HCT116 (cell line): Measurements from ENCODE around the gene BBS9. TPM values are rescaled to one million over a fixed set of nuclear protein-coding genes. Genes with fewer than 3 reads are reported as not detected.

Experiments
- ATAC-seq: fragments of 200-7000 bp; cut with Tn5 transposase; 2 replicates; pipeline ENCODE4 v1.9.1; 2020; ENCODE audit warnings: mild to moderate bottlenecking, moderate library complexity
- BruUV-seq: library from RNA; stranded (reverse); fragments of 400-500 nt; replicated peaks from 2 replicates; lab custom pipeline; 2021; lab: Mats Ljungman, UMichigan
- CTCF ChIA-PET: fragments of 300-600 bp; sonication (Branson Sonifier 250); formaldehyde crosslinking; loops from one replicate; lab custom pipeline; 2021; ENCODE audit warnings: antibody characterized with exemption; lab: Charles Lee
- POLR2A ChIA-PET: fragments of 300-600, 350-600 bp; sonication (Branson Sonifier 250); formaldehyde crosslinking; loops from one replicate; lab custom pipeline; 2021; ENCODE audit warnings: antibody characterized with exemption; lab: Charles Lee
- RAD21 ChIA-PET, 2 experiments: fragments of 300-600 bp; sonication (Branson Sonifier 250); formaldehyde crosslinking; loops; one replicate each; lab custom pipeline; 2023; ENCODE audit warnings: low total read pairs in 2 of 2; ENCODE audit not compliant: uncharacterized antibody in 2 of 2, unreplicated experiment in 2 of 2, low non-redundant PET in 1 of 2; lab: Charles Lee
- DNase-seq: peaks from one replicate; pipeline ENCODE4 v3.0.0-alpha.2; 2010; ENCODE audit warnings: low read depth, low spot score
- H2AFZ ChIP-seq: fragments of 200-600 bp; shearing (Covaris generic), sonication (generic); 2 replicates; pipeline ENCODE4 v1.6.1; 2017; ENCODE audit warnings: low read depth, mixed run types, mixed read lengths, antibody characterized with exemption, low read length; ENCODE audit not compliant: poor library complexity, severe bottlenecking
- H3K27ac ChIP-seq: 2 replicates; pipeline ENCODE4 v1.5.1; 2012; ENCODE audit warnings: low read depth, low read length
- H3K27me3 ChIP-seq: fragments of 200-600 bp; sonication (generic); 2 replicates; pipeline ENCODE4 v1.6.1; 2016; ENCODE audit warnings: mixed run types, low read length, mixed read lengths; ENCODE audit not compliant: insufficient read depth
- H3K36me3 ChIP-seq, 2 experiments: fragments of 200-500 bp in 1 of 2; fragments of 200-600 bp in 1 of 2; sonication (Bioruptor generic) in 1 of 2; sonication (generic) in 1 of 2; 2 replicates each; pipeline versions ENCODE4 v1.5.1 to v1.6.1; 2014 to 2016; ENCODE audit warnings: low read length in 2 of 2, inconsistent platforms in 1 of 2, mixed read lengths in 1 of 2, mixed run types in 1 of 2; ENCODE audit not compliant: insufficient read depth in 2 of 2, control insufficient read depth in 1 of 2
- H3K4me1 ChIP-seq, 2 experiments: fragments of 200-600 bp in 1 of 2; sonication (generic) in 1 of 2; 2 replicates each; pipeline versions ENCODE4 v1.5.1 to v1.6.1; 2012 to 2017; ENCODE audit warnings: low read length in 2 of 2, inconsistent platforms in 1 of 2, mild to moderate bottlenecking in 1 of 2, mixed read lengths in 1 of 2, mixed run types in 1 of 2, moderate library complexity in 1 of 2; ENCODE audit not compliant: insufficient read depth in 2 of 2, control insufficient read depth in 1 of 2
- H3K4me2 ChIP-seq: fragments of 200-600 bp; sonication (generic); 2 replicates; pipeline ENCODE4 v1.6.1; 2017; ENCODE audit warnings: mixed run types, low read length, mixed read lengths
- H3K4me3 ChIP-seq, 2 experiments: fragments of 200-600 bp in 1 of 2; sonication (generic) in 1 of 2; replicated peaks in 1 of 2; 2 replicates each; pipeline ENCODE4 v1.5.1; 2011 to 2016; ENCODE audit warnings: low read length in 2 of 2, control low read depth in 1 of 2, low read depth in 1 of 2, mild to moderate bottlenecking in 1 of 2, mixed read lengths in 1 of 2, mixed run types in 1 of 2
- H3K79me2 ChIP-seq: fragments of 200-600 bp; sonication (generic); 2 replicates; pipeline ENCODE4 v1.6.1; 2017; ENCODE audit warnings: mild to moderate bottlenecking, mixed run types, low read length, moderate library complexity, mixed read lengths; ENCODE audit not compliant: insufficient read depth
- H3K9ac ChIP-seq: fragments of 200-600 bp; sonication (generic); 2 replicates; pipeline ENCODE4 v1.6.1; 2016; ENCODE audit warnings: low read length, mixed read lengths
- H3K9me2 ChIP-seq: fragments of 200-600 bp; sonication (generic), shearing (Covaris generic); 2 replicates; pipeline ENCODE4 v1.6.1; 2017; ENCODE audit warnings: mixed run types, mild to moderate bottlenecking, moderate library complexity; ENCODE audit not compliant: insufficient read depth
- H3K9me3 ChIP-seq, 2 experiments: fragments of 200-500 bp in 1 of 2; fragments of 200-600 bp in 1 of 2; sonication (Bioruptor generic) in 1 of 2; sonication (generic) in 1 of 2; 2 replicates each; pipeline ENCODE4 v1.6.1; 2014 to 2017; ENCODE audit warnings: low read length in 2 of 2, mixed read lengths in 2 of 2, inconsistent platforms in 1 of 2, low read depth in 1 of 2, mild to moderate bottlenecking in 1 of 2, mixed run types in 1 of 2, moderate library complexity in 1 of 2; ENCODE audit not compliant: control insufficient read depth in 1 of 2, insufficient read depth in 1 of 2
- H4K20me1 ChIP-seq: fragments of 200-600 bp; sonication (generic), shearing (Covaris generic); 2 replicates; pipeline ENCODE4 v1.6.1; 2017; ENCODE audit warnings: mixed run types, mild to moderate bottlenecking, moderate library complexity; ENCODE audit not compliant: insufficient read depth
- CBX3 ChIP-seq: IDR thresholded peaks from 2 replicates; pipeline ENCODE4 v1.6.1; 2012; ENCODE audit warnings: low read depth
- CEBPB ChIP-seq: IDR thresholded peaks from 2 replicates; pipeline ENCODE4 v1.6.1; 2012; ENCODE audit warnings: low read depth
- EGR1 ChIP-seq: IDR thresholded peaks from 2 replicates; pipeline ENCODE4 v1.6.1; 2012; ENCODE audit warnings: low read depth
- ELF1 ChIP-seq: IDR thresholded peaks from 2 replicates; pipeline ENCODE4 v1.6.1; 2012; ENCODE audit warnings: low read depth, borderline replicate concordance
- EZH2 ChIP-seq: fragments of 200-600 bp; sonication (generic); IDR thresholded peaks from 2 replicates; pipeline ENCODE4 v1.6.1; 2017; ENCODE audit warnings: antibody characterized with exemption, mixed run types
- EZH2phosphoT487 ChIP-seq: fragments of 200-600 bp; IDR thresholded peaks from 2 replicates; pipeline ENCODE4 v1.6.1; 2018; ENCODE audit warnings: antibody characterized with exemption, borderline replicate concordance
- FOSL1 ChIP-seq: IDR thresholded peaks from 2 replicates; pipeline ENCODE4 v1.6.1; 2012; ENCODE audit warnings: low read depth
- JUND ChIP-seq: IDR thresholded peaks from 2 replicates; pipeline ENCODE4 v1.6.1; 2012
- POLR2AphosphoS5 ChIP-seq: IDR thresholded peaks from 2 replicates; pipeline ENCODE4 v1.6.1; 2011; ENCODE audit warnings: mild to moderate bottlenecking, low read depth, low read length, moderate library complexity
- RAD21 ChIP-seq: IDR thresholded peaks from 2 replicates; pipeline ENCODE4 v1.6.1; 2012; ENCODE audit warnings: low read depth, mild to moderate bottlenecking
- SP1 ChIP-seq: IDR thresholded peaks from 2 replicates; pipeline ENCODE4 v1.6.1; 2012; ENCODE audit warnings: low read depth
- SRF ChIP-seq: IDR thresholded peaks from 2 replicates; pipeline ENCODE4 v1.6.1; 2012; ENCODE audit warnings: low read depth
- YY1 ChIP-seq: IDR thresholded peaks from 2 replicates; pipeline ENCODE4 v1.6.1; 2011; ENCODE audit warnings: low read length, low read depth, moderate library complexity, mild to moderate bottlenecking; ENCODE audit not compliant: insufficient replicate concordance; ENCODE audit errors: extremely low read depth
- ZFX ChIP-seq: fragments of 450-650 bp; IDR thresholded peaks from 2 replicates; pipeline ENCODE4 v1.6.1; 2017
- intact Hi-C: fragments of 100-400 bp; cut with micrococcal nuclease; formaldehyde crosslinking; loops from 2 replicates; pipeline ENCODE4 v1.10.0; 2022
- total RNA-seq: library from RNA; stranded (reverse); gene quantifications from one replicate; pipeline ENCODE4 v1.2.1, GENCODE V29; 2021; ENCODE audit not compliant: unreplicated experiment
- TF ChIP-seq, protein P1 (sequence below): IDR thresholded peaks from 2 replicates; pipeline ENCODE4 v1.6.1; 2012
- TF ChIP-seq, protein P2 (sequence below), 3 experiments: fragments of 200-600 bp in 1 of 3; sonication (generic) in 1 of 3; IDR thresholded peaks in 2 of 3; conservative IDR thresholded peaks in 1 of 3; 2 replicates each; pipeline ENCODE4 v1.5.1; 2012 to 2017; ENCODE audit warnings: low read depth in 2 of 3, low read length in 2 of 3, antibody characterized with exemption in 1 of 3, borderline replicate concordance in 1 of 3, control low read depth in 1 of 3, mild to moderate bottlenecking in 1 of 3, mixed read lengths in 1 of 3, mixed run types in 1 of 3, moderate library complexity in 1 of 3; ENCODE audit not compliant: insufficient read depth in 1 of 3
- TF ChIP-seq, protein P3 (sequence below): IDR thresholded peaks from 2 replicates; pipeline ENCODE4 v1.6.1; 2012

BBS9 gene
- total RNA-seq, 1 experiment from 2014 or later, result 7.1 TPM

DNA sequence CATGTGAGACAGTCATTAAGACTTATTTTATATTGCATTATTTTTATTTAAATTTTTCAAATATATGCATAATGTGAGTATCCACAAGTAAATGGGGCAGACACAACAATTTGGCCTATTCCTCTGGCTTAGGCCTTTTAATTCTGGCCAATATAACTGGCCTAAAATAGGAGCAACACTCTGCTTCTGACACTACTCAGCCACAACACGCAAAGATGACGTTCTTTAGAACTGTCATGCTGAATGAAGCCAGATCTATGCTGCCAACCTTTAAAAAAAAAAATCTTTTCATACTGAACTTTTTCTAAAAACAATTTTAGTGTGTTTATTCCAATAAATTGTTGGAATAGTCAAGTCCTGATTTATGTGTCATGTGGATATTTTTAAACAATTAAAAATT, 421.0 kb downstream of the BBS9 start:
- Histone ChIP-seq H3K79me2 (no peaks in the 10 kb centered on the region), H3K27me3 (no peaks in the 10 kb centered on the region), H3K4me1 (no peaks in the 10 kb centered on the region), H4K20me1 (no peaks in the 10 kb centered on the region), H3K36me3 (no peaks in the 10 kb centered on the region), H3K4me2 (no peak overlapping the region), H3K9ac (no peak overlapping the region), H3K9me2 (no peaks in the 10 kb centered on the region), H2AFZ (no peak overlapping the region), H3K4me3 (no peak overlapping the region), H3K9me3 (no peaks in the 10 kb centered on the region), H3K27ac (no peak overlapping the region)
- RAD21 ChIA-PET, result no interaction called here
- intact Hi-C loops, result no loop called here
- POLR2A ChIA-PET, result no interaction called here
- ATAC-seq (no peak), DNase-seq (no peak)
- CTCF ChIA-PET, result no interaction called here
- no TSS peak for BruUV-seq
- TF ChIP-seq CEBPB, result no peak
- TF ChIP-seq RAD21, result no peak
- TF ChIP-seq SRF, result no peak
- no peak for TF ChIP-seq EZH2
- TF ChIP-seq EGR1, result no peak
- no peak for TF ChIP-seq ZFX
- no peak for TF ChIP-seq YY1
- TF ChIP-seq FOSL1, result no peak
- no peak for TF ChIP-seq EZH2phosphoT487
- no peak for TF ChIP-seq ELF1
- no peak for TF ChIP-seq SP1
- TF ChIP-seq, protein P1, sequence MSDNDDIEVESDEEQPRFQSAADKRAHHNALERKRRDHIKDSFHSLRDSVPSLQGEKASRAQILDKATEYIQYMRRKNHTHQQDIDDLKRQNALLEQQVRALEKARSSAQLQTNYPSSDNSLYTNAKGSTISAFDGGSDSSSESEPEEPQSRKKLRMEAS, result no peak
- TF ChIP-seq, protein P2, sequence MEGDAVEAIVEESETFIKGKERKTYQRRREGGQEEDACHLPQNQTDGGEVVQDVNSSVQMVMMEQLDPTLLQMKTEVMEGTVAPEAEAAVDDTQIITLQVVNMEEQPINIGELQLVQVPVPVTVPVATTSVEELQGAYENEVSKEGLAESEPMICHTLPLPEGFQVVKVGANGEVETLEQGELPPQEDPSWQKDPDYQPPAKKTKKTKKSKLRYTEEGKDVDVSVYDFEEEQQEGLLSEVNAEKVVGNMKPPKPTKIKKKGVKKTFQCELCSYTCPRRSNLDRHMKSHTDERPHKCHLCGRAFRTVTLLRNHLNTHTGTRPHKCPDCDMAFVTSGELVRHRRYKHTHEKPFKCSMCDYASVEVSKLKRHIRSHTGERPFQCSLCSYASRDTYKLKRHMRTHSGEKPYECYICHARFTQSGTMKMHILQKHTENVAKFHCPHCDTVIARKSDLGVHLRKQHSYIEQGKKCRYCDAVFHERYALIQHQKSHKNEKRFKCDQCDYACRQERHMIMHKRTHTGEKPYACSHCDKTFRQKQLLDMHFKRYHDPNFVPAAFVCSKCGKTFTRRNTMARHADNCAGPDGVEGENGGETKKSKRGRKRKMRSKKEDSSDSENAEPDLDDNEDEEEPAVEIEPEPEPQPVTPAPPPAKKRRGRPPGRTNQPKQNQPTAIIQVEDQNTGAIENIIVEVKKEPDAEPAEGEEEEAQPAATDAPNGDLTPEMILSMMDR (IDR thresholded peaks at IDR 0.05 in 2 of 3, conservative IDR thresholded peaks at IDR 0.05 in 1 of 3; ENCODE audit: borderline replicate concordance in 1 of 3, insufficient read depth in 1 of 3, low read depth in 2 of 3, low read length in 2 of 3), result no peak
- no peak for TF ChIP-seq POLR2AphosphoS5
- no peak for TF ChIP-seq CBX3
- no peak for TF ChIP-seq JUND
- TF ChIP-seq, protein P3, sequence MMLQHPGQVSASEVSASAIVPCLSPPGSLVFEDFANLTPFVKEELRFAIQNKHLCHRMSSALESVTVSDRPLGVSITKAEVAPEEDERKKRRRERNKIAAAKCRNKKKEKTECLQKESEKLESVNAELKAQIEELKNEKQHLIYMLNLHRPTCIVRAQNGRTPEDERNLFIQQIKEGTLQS, result no peak
